ENCODE results near the gene CRACR2A.
A peak's percentile ranks its signal among the peaks of the same experiment; 100 is the strongest.

The CRACR2A gene

GRCh38 chr12:3628629-3629028, 124.3 kb downstream of the CRACR2A start:
- no peak for FAIRE-seq
- DNase-seq (ENCODE audit: insufficient read length, low spot score), result no peak

GRCh38 chr12:3627336-3627735, 125.6 kb downstream of the CRACR2A start:
- DNase-seq (ENCODE audit: insufficient read length, low spot score), result no peak
- FAIRE-seq, result peak; percentile 20

GRCh38 chr12:3624273-3624672, 128.6 kb downstream of the CRACR2A start:
- no peak for FAIRE-seq

DNA sequence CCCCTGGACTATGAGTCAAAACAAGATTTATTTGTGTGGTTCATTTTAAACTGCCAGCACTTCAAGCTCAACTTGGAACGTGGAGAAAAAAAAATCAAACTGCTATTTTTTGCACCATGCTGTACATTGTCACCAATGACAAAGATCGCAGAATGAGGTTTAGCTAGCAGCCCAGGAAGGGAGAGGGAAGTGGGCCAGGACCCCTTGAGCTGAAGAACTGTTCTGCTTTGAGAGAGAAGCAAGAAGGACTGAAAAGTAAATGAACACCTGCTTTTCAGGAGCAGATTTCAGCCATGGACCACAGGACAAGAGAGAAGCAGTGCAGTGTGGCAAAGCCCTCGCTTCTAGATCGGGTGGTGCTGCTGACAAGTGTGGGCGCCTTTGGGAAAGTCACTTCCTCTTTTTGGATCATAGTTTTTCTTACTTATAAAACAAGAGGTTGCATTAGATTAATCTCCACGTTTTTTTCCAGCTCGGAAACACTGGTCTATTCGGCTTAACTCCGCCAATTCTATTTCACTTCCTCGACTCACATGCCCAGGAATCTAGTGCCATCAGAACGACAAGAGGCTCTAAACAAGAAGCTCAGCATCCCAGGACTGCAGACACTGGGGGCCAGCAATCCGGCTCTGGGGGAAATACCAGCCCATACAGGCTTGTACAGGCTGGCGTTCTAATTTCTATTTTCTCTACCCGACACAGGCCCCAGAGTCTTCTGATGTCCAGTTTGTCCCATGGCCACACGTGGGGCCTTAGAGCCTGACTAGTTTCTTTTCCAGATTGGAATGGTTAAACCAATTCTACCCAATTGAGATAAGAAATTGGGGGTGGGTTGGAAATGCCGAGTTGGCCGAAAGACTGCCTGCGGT, 129.9 kb downstream of the CRACR2A start:
- DNase-seq (ENCODE audit: insufficient read length, low spot score) (no peak), FAIRE-seq (no peak)

More at GRCh38 chr12:3624273-3624672, 128.6 kb downstream of the CRACR2A start:
- no peak for DNase-seq (ENCODE audit: insufficient read length, low spot score)

GRCh38 chr12:3622021-3622821, 130.7 kb downstream of the CRACR2A start:
- DNase-seq (ENCODE audit: insufficient read length, low spot score), result no peak
- peak; percentile 4 for FAIRE-seq

DNA sequence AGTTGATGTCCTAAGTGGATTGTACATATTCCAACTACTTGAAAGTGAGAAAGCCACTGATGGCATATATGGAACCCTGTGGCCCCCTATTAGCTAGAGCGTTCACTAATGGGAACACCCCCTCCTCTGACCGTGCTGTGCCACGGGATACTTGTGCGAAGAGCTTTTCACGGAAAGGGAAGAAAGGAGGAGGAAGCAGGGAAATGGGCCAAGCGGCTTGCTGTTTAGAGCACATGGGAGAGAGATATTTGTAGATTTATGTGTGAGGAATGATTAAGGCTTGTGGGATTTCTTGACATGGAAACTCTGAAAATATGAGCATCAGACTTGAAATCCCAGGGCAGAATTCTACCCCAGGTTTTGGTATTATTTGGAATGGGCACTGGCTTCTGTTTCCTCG, 132.1 kb downstream of the CRACR2A start:
- no peak for FAIRE-seq
- DNase-seq (ENCODE audit: insufficient read length, low spot score), result no peak

DNA sequence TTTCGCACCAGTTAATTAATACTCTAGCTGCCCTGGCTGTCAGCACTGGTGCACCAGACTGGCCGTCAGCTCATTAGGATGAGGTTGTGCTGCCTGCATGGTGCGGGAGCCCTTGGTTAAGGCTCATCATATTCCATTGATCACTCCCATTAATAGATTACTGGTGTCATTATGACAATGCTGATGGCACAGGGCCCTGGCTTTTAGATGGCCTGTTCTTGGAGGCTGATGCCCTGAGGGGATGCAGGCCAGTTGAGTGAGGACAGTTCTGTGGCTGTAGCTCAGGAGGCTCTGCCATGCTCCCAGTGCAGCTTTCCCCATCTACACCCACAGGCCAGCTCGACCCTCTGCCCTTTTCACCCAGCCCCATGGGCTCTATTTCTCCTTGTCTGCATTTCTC, 135.3 kb downstream of the CRACR2A start:
- FAIRE-seq, result no peak
- DNase-seq (ENCODE audit: insufficient read length, low spot score), result no peak

GRCh38 chr12:3615862-3616261, 137.0 kb downstream of the CRACR2A start:
- FAIRE-seq (no peak), DNase-seq (ENCODE audit: insufficient read length, low spot score) (no peak)

DNA sequence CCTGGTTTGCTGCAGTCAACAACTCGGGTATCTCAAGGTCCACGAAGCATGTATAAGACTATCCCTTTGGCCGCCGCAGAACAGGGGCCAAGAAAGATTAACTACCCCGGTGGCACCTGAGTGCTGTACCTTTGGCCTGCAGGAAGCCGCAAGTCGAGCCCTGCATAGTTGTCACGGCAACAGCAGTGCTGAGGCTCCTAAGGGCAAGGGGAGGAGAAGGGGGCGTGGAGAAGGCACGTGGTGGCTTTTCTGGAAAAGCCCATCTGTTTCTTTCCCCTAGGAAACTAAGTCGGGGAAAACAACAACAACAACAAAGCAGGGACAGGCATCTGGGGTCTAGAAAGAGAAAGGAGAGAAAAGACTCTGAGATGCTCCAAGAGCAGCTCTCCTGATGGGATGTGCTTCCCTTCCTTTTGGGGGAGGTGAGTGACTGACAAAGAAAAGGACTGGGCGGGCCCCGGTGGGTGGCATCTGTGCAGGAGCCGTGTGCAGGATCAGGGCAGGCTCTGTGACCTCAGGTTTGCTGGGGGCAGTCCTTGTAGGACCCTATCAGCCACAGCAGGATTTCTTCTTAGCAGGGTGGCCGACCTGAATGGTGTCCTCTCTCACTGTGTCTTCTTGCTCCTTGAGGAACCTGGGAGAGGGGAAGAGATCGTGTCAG, 138.0 kb downstream of the CRACR2A start:
- DNase-seq (ENCODE audit: insufficient read length, low spot score) (no peak), FAIRE-seq (no peak)

DNA sequence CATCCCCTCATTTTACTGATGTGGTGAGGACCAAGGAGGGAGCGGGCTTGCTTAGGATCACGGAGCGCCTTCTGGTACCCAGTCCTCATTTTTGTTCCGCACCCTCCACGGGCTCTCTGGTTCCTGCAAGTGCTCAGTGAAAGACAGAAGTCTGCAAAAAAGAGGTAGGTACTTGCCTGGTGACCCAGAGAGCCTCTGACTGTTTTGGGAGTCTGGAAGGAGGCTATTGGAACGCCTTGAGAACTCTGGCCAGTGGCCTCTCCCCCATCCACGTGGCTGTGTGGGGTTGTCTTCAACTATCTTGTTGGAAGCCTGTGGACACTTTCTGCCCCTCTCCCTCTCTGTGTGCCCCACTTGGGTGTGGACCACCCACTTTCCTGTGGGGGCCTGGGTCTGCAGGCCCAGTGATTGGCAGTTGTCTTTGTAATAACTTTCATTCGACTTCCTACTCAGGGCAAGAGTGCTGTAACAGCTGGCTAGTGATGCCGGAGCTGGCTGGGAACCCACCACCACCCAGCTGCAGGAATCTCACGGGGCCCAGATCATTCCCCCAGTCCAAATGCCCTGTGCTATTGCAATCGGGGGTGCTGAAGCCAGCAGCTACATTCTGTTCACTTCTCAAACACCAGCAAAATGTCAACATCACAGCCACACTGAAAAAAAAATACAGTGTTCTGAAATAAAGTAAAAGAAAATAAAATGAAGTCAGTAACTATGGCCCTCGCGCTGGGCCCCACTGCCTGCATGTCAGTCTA, 139.1 kb downstream of the CRACR2A start:
- DNase-seq (ENCODE audit: insufficient read length, low spot score) (no peak), FAIRE-seq (no peak)

- DNase-seq (ENCODE audit: insufficient read length, low spot score) (no peak), FAIRE-seq (no peak)
These were observed 140.8 kb downstream of the CRACR2A start for GRCh38 chr12:3611860-3612703.

DNA sequence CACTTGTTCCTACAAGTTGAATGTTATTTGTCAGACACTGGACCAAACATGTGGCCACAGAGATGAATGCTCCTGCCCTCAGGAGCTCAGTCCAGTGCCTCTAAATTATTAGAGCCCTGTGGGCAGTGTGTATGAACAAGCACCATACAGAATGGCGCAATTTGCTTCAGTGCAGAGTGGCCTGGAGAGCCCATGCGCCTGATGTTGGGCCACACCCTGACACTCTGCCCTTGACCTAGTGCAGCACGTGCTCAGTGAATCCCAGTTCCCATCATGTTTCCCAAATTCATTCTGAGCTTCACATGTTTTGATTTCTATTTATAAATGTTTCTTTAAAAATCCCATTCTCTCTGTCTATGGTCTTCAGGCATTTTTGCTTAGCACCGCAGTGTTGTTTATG, 145.1 kb downstream of the CRACR2A start:
- no peak for DNase-seq (ENCODE audit: insufficient read length, low spot score)
- no peak for FAIRE-seq

- DNase-seq (ENCODE audit: insufficient read length, low spot score), result no peak
- peak; percentile 38 for FAIRE-seq
These were observed 145.7 kb downstream of the CRACR2A start for GRCh38 chr12:3607039-3607720.

GRCh38 chr12:3606128-3606527, 146.8 kb downstream of the CRACR2A start:
- DNase-seq (ENCODE audit: insufficient read length, low spot score) (no peak), FAIRE-seq (no peak)

- FAIRE-seq (no peak), DNase-seq (ENCODE audit: insufficient read length, low spot score) (no peak)
These were observed 147.2 kb downstream of the CRACR2A start for GRCh38 chr12:3605692-3606091.

DNA sequence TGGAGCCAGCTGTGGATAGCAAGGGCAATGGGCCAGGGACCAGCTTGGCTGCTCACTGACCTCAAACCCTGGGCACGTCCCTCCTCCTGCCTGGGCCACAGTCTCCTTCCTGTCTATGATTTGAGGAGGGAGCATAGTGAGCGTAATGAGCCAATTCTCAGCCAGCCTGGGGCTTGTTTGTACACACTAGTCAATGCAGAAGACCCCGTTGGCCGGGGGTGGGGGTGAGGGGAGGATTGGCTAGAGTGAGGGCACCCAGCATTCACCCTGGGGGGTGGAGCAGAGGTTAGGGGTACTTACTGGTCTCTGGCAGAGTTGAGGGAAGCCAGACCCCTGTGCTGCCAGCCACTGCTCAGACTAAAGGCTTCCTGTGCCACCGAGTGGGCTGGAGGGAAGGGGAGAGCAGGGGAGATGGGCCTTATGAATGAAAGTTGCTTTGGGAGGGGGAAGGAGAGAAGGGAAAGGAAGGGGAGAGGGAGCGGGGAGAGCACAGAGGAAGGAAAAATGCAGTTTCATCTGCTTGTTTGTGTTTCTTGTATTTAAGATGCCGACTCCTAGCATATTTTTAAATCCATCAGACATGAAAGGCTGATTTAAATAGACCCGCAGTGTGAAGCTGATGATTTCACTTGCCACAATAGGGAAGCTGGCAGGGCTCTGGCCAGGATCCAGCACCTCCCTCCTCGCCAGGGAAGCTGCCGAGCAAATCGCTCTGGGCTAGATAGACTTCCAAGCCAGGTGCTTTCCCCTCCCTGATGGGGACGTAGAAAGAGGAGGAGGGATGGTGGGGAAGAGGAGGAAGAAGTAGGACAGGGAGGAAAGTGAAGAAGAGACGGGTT, 147.9 kb downstream of the CRACR2A start:
- FAIRE-seq (no peak), DNase-seq (ENCODE audit: insufficient read length, low spot score) (no peak)

GRCh38 chr12:3604286-3604685, 148.6 kb downstream of the CRACR2A start:
- FAIRE-seq (no peak), DNase-seq (ENCODE audit: insufficient read length, low spot score) (no peak)

GRCh38 chr12:3603576-3603975, 149.3 kb downstream of the CRACR2A start:
- no peak for FAIRE-seq
- no peak for DNase-seq (ENCODE audit: insufficient read length, low spot score)

Measured in HTR-8/SVneo (cell line).